Cardiac fibroblast (primary cell): ENCODE measurements around the gene PTPRU.

Experiments used
- DNase-seq, 2 donors: peaks; one replicate each; pipeline versions ENCODE4 v3.0.0 to v3.0.0-alpha.2; 2010; ENCODE audit warnings: low read depth in 2 of 2
- H3K4me3 ChIP-seq, 2 donors: replicated peaks in 1 of 2; 1 replicate in 1 of 2; 2 replicates in 1 of 2; pipeline ENCODE4 v1.5.1; 2011; ENCODE audit warnings: low read depth in 2 of 2, low read length in 2 of 2, mild to moderate bottlenecking in 2 of 2, moderate library complexity in 1 of 2
- CTCF ChIP-seq: IDR thresholded peaks from one replicate; pipeline ENCODE4 v1.5.1; 2011; ENCODE audit warnings: low read depth, mild to moderate bottlenecking, low read length, inconsistent platforms

PTPRU gene

GRCh38 chr1:29343476-29343875 lies 107.2 kb downstream of the PTPRU start:
- TF ChIP-seq CTCF: no peak
- no peak overlapping the region for H3K4me3 ChIP-seq
- DNase-seq: no peak

- no peak overlapping the region for H3K4me3 ChIP-seq
- no peak for DNase-seq
- TF ChIP-seq CTCF: no peak
Measured at GRCh38 chr1:29343908-29344307, 107.6 kb downstream of the PTPRU start.

DNA sequence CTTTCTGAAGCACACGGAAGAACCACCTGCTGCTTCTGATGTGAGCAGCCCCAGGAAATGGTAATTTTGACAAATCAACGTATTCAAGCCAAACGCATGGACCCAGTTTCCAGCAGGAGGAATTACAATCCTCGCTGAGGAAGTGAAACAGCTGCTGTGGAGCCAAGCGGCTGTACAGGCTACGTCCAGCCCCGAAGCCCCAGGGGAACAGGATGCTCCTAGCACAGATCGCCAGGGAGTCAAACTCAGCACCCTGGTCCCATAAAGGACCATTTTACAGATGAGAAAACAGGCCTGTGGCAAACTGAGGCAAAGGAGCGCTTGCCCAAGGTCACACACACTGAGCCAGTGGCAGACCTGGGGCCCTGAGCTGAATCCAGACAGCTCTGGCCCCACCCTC lies 108.0 kb downstream of the PTPRU start:
- no peak for TF ChIP-seq CTCF
- no peak for DNase-seq
- no peak overlapping the region for H3K4me3 ChIP-seq

GRCh38 chr1:29346576-29346975 lies 110.3 kb downstream of the PTPRU start:
- no peak for DNase-seq
- no peak for TF ChIP-seq CTCF
- no peak overlapping the region for H3K4me3 ChIP-seq

DNA sequence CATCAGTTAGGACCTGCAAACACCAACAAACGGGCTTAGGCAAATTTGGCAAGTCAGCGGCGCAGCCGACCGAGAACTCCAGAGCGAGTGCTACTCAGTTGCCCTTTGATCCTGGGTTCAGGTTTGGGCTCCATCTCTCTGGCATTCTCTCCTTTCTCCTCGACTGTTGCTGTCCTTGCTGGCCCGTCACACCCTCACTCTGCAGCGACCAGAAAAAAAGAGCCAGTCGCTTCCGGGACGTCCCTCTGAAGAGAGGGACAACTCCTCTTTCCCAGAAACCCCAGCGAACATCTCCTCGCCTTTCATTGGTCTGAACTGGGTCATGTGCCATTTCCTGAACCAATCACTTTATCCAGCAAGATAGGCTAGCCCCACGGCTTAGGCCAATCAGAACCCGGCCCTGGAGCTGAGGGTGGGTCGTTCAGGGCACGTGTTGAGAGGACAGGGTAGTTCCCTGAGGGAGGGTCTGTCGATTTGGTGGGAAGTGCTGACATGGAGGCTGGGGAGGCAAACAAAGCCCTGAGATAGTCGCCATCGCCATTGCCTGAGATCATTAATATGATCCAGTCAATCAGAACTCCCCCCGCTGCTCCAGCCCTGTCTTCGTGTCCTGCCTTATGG lies 113.7 kb downstream of the PTPRU start:
- no peak for DNase-seq
- no peak for TF ChIP-seq CTCF
- no peak overlapping the region for H3K4me3 ChIP-seq

- TF ChIP-seq CTCF: no peak
- no peak overlapping the region for H3K4me3 ChIP-seq
- DNase-seq: no peak
Measured at GRCh38 chr1:29352719-29353420, 116.5 kb downstream of the PTPRU start.
